K562 (cell line): ENCODE measurements around the gene APLP1. TPM values are rescaled to one million over a fixed set of nuclear protein-coding genes. Genes with fewer than 3 reads are reported as not detected.

Experiments used
- RBM25 ChIP-seq: fragments of 200-400 bp; formaldehyde crosslinking; IDR thresholded peaks from 2 replicates; pipeline ENCODE4 v1.6.1; 2018; ENCODE audit warnings: low read length, low read depth, moderate library complexity; ENCODE audit not compliant: severe bottlenecking
- polyA plus RNA-seq, 8 experiments: library from polyadenylated mRNA; depleted of rRNA in 4 of 8; stranded (reverse) in 5 of 8; unstranded in 3 of 8; fragments of >200 nt; fragmentation: Nextera tagmentation in 2 of 8; fragmentation: Illumina TruSeq in 1 of 8; extraction: Ambion mirVana in 2 of 8; extraction: Trizol in 1 of 8; gene quantifications; 2 replicates each; pipeline versions ENCODE4 v1.2.1 to v1.2.3, GENCODE V29; 2011 to 2014; ENCODE audit warnings: inconsistent platforms in 1 of 8, missing spikeins in 1 of 8
- total RNA-seq, 7 experiments: library from RNA; depleted of rRNA in 6 of 7; stranded (reverse); fragments of >200 nt in 6 of 7; fragmentation: Illumina TruSeq in 2 of 7; extraction: Trizol in 2 of 7; gene quantifications; 2 replicates each; pipeline versions ENCODE4 v1.2.1 to v1.2.3, GENCODE V29; 2011 to 2021; ENCODE audit warnings: low replicate concordance in 1 of 7
- TF ChIP-seq, protein P1 (sequence below): fragments of 450-650 bp; IDR thresholded peaks from 2 replicates; pipeline ENCODE4 v1.6.1; 2016; ENCODE audit warnings: mild to moderate bottlenecking, moderate library complexity

The APLP1 gene
- total and polyA plus RNA-seq, 9 of the 15 experiments (the other 6 are each of a cell fraction or from before 2014, with no cell fraction given) = 0.69 to 9.9 (median 4.7) TPM

DNA sequence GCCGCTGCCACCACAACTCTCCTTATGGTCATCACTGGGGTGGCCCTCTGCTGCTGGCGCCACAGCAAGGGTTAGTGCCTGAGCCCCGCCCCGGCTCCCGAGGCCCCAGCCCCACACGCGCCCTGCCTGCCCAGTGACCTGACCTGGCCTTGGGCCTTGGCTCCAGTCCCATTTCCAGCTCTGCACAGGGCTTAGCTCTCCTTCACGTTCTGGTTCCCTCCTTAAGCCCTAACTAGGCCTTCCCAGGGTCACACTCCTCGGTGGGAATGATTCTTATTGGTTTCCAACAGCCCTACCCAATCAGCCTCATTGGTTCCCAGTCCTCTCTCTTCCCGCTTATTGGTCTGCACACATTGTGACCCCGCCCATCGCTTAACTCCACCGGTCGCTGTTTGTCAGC lies 5.8 kb upstream of the APLP1 start (continued):
- TF ChIP-seq, protein P1, sequence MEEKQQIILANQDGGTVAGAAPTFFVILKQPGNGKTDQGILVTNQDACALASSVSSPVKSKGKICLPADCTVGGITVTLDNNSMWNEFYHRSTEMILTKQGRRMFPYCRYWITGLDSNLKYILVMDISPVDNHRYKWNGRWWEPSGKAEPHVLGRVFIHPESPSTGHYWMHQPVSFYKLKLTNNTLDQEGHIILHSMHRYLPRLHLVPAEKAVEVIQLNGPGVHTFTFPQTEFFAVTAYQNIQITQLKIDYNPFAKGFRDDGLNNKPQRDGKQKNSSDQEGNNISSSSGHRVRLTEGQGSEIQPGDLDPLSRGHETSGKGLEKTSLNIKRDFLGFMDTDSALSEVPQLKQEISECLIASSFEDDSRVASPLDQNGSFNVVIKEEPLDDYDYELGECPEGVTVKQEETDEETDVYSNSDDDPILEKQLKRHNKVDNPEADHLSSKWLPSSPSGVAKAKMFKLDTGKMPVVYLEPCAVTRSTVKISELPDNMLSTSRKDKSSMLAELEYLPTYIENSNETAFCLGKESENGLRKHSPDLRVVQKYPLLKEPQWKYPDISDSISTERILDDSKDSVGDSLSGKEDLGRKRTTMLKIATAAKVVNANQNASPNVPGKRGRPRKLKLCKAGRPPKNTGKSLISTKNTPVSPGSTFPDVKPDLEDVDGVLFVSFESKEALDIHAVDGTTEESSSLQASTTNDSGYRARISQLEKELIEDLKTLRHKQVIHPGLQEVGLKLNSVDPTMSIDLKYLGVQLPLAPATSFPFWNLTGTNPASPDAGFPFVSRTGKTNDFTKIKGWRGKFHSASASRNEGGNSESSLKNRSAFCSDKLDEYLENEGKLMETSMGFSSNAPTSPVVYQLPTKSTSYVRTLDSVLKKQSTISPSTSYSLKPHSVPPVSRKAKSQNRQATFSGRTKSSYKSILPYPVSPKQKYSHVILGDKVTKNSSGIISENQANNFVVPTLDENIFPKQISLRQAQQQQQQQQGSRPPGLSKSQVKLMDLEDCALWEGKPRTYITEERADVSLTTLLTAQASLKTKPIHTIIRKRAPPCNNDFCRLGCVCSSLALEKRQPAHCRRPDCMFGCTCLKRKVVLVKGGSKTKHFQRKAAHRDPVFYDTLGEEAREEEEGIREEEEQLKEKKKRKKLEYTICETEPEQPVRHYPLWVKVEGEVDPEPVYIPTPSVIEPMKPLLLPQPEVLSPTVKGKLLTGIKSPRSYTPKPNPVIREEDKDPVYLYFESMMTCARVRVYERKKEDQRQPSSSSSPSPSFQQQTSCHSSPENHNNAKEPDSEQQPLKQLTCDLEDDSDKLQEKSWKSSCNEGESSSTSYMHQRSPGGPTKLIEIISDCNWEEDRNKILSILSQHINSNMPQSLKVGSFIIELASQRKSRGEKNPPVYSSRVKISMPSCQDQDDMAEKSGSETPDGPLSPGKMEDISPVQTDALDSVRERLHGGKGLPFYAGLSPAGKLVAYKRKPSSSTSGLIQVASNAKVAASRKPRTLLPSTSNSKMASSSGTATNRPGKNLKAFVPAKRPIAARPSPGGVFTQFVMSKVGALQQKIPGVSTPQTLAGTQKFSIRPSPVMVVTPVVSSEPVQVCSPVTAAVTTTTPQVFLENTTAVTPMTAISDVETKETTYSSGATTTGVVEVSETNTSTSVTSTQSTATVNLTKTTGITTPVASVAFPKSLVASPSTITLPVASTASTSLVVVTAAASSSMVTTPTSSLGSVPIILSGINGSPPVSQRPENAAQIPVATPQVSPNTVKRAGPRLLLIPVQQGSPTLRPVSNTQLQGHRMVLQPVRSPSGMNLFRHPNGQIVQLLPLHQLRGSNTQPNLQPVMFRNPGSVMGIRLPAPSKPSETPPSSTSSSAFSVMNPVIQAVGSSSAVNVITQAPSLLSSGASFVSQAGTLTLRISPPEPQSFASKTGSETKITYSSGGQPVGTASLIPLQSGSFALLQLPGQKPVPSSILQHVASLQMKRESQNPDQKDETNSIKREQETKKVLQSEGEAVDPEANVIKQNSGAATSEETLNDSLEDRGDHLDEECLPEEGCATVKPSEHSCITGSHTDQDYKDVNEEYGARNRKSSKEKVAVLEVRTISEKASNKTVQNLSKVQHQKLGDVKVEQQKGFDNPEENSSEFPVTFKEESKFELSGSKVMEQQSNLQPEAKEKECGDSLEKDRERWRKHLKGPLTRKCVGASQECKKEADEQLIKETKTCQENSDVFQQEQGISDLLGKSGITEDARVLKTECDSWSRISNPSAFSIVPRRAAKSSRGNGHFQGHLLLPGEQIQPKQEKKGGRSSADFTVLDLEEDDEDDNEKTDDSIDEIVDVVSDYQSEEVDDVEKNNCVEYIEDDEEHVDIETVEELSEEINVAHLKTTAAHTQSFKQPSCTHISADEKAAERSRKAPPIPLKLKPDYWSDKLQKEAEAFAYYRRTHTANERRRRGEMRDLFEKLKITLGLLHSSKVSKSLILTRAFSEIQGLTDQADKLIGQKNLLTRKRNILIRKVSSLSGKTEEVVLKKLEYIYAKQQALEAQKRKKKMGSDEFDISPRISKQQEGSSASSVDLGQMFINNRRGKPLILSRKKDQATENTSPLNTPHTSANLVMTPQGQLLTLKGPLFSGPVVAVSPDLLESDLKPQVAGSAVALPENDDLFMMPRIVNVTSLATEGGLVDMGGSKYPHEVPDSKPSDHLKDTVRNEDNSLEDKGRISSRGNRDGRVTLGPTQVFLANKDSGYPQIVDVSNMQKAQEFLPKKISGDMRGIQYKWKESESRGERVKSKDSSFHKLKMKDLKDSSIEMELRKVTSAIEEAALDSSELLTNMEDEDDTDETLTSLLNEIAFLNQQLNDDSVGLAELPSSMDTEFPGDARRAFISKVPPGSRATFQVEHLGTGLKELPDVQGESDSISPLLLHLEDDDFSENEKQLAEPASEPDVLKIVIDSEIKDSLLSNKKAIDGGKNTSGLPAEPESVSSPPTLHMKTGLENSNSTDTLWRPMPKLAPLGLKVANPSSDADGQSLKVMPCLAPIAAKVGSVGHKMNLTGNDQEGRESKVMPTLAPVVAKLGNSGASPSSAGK = peak; percentile 86
- peak; percentile 12 for TF ChIP-seq RBM25
